Stimulated activated CD8-positive, alpha-beta memory T cell treated with anti-CD3 and anti-CD28 coated beads, Interleukin-15, amount 100 ng/mL, for 4 hours (primary cell): ENCODE results near the gene SAP30BP.

ENCODE experiments used
- DNase-seq, 2 donors: peaks; one replicate each; pipeline ENCODE4 v3.0.0-alpha.2; 2020; ENCODE audit warnings: low read depth in 2 of 2

SAP30BP gene

DNA sequence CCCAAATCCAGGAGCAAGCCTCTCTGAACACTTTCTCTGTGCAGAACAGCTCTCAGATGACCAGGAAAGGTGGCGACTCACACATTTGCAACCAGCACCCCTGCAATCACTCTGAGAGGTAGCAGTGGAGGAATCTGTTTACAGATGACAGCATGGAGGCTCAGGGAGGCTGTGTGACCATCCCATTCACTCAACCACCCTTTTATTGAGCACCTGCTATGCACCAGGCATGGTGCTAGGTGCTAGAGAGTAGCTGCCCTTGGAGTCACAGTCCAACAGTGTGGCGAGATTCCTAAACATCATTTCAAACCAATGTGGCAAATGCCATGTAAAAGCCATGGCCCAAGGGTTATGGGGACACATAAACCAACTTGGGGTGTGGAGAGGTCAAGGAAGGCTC is 52.6 kb downstream of the SAP30BP start:
- DNase-seq, result no peak

- DNase-seq, result peak; percentile 10 to 38
These were observed 53.7 kb downstream of the SAP30BP start, which contains the start of gene ITGB4 for GRCh38 chr17:75720656-75721462. Gene ITGB4, plus strand, starts transcription at chr17:75721459. Its CDS starts 3,245 bp downstream, at chr17:75724704.

DNA sequence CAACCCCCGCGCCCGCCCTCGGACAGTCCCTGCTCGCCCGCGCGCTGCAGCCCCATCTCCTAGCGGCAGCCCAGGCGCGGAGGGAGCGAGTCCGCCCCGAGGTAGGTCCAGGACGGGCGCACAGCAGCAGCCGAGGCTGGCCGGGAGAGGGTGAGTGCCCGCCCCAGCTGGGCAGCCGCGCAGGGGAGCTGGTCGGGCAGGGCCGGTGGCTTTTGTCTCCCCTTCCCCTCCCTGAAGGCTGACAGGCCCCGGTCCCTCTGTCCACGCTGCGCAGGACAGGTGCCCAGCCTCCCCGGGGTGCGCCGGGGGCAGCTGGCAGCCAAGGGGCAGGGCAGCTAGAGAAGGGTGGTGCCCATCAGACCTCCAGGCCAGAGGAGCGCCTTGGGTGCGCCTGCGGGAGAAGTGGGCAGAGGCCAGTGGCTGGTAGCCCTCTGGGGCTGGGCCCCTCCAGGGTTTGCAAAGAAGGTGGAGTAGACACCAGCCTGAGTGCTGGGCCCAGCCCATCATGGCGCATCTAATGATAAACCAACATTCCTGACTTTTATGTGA is 54.4 kb downstream of the SAP30BP start:
- no peak for DNase-seq

DNA sequence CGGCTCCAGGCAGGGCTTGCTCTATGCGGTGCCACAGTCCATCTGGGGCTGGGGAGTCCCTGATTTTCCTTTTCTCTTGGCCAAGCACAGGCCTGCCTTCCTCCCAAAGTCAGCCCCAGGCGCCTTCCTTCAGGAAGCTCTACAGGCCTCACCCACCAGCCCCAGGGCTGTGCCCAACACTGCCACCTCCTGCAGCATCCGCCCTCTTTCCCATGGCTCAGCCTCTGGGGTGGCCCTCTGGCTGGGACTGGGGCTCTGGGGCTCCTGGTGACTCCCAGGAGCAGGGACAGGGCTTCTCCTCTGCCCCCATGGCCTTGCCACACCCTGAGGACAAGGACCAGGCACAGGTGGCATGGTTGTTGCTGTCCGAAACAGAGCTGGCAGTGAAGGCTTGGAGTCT is 54.9 kb downstream of the SAP30BP start:
- no peak for DNase-seq

GRCh38 chr17:75722542-75723095 is 55.5 kb downstream of the SAP30BP start:
- no peak for DNase-seq

DNA sequence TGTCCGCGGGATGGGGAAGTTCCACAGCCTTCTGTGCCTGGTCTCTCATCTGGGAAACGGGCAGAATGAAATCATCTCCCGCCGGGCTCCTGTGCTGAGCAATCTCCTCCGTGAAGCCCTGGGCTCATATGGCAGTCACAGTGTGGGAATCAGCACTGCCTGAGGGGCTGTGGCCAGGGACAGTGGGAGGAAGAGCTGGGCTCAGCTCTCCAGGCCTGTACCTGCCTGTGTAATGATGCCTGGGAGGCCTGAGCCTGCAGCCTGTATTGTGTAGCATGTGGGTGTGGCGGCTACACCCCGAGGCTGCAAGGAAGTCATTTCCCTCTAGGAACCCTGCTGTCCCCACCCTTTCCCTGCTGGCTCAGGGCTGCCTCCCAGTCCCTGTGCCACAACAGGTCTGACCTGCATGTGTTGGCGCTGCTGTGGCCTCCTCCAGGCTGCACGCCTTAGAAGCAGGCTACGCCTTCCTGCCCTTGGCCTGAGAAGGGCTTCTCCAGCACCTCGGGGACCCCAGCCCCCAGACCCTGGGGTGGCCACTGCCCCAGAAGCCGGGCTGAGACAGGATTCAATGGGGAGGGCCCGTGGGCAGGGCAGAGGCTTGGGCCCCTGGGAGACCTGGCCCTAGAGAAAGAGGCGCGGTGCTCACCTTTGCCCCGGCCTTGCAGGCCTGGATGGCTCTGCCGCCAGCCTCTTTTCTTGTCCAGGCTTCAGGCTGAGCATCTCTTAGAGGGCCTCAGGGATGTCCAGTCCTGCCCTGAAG is 56.2 kb downstream of the SAP30BP start:
- DNase-seq, result no peak

DNA sequence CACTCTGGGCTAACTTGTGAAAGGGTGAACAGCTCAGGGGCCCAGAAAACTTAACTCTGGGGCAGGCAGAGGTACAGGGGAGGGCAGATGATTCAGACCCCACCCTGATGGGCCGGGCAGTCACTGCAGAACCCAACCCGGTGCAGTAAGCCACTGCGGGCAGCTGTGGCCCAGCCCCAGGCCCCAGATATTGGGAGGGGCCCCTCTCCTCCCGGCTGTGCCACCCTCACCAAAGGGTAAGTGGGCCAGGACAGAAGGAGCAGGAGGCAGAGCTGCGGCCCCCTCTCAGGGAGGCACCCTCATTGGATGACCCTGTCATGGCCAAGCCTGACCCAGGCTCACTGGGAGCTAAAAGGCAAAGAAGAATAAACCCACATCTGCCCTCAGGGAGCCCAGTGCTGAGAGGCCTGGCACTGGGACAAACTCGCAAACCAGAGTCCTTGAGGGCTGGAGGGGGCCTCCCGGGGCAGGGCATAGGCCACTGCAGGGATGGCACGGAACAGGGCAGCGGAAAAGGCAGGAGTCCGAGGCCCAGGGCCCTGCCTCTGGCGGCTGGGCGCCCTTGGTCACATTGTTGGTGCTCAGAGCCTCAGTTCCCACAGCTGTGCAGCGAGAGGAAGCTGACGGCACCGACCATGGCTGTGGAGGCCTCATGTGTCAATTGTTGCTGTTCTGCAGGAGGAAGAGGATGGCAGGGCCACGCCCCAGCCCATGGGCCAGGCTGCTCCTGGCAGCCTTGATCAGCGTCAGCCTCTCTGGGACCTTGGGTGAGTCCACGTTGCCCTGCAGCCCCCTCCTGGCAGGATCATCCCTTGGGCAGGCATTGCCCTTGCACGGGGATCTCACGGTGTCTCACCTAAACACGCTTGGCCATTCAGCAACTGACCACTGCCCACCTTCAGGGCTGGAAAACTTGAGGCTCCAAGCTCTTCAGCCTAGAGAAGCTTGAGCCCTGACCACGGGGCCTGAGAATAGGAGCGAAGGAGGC is 57.2 kb downstream of the SAP30BP start:
- DNase-seq, result no peak

- no peak for DNase-seq
These were observed 58.4 kb downstream of the SAP30BP start for GRCh38 chr17:75725504-75725903.

GRCh38 chr17:75727391-75727790 is 60.3 kb downstream of the SAP30BP start:
- DNase-seq, result no peak

DNA sequence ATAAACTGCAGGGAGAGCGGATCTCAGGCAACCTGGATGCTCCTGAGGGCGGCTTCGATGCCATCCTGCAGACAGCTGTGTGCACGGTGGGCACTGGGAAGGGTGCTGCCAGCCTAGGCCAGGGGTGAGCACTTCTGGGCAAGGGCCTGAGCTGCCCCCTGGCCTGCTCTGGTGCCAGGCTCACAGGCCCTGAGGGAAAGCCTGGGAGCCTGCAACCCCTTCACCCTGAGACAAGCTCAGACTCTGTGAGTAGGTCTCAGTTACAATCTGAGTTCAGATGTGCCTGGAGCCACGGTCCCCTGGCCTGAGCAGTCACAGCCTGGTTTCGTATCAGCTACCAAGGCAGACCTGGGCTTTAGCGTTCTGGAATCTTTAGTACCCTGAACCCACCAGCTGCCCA is 62.2 kb downstream of the SAP30BP start:
- no peak for DNase-seq

- DNase-seq, result no peak
These were observed 62.9 kb downstream of the SAP30BP start for GRCh38 chr17:75730065-75730464.

- DNase-seq, result no peak
These were observed 64.1 kb downstream of the SAP30BP start for GRCh38 chr17:75731086-75731715.

- no peak for DNase-seq
These were observed 64.8 kb downstream of the SAP30BP start for GRCh38 chr17:75731716-75732498.

DNA sequence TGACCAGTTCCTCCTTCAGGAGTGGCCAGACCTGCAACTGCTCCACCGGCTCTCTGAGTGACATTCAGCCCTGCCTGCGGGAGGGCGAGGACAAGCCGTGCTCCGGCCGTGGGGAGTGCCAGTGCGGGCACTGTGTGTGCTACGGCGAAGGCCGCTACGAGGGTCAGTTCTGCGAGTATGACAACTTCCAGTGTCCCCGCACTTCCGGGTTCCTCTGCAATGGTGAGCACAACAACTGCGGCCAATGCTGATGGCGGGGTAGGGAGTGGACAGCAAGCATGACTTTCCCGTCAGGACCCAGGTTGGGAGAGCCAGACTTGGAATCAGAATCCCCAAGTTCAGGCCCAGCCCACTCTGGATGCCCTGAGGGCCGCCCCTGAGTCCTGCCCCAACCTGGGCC is 66.3 kb downstream of the SAP30BP start:
- no peak for DNase-seq

- no peak for DNase-seq
These were observed 67.6 kb downstream of the SAP30BP start for GRCh38 chr17:75734674-75735294.

DNA sequence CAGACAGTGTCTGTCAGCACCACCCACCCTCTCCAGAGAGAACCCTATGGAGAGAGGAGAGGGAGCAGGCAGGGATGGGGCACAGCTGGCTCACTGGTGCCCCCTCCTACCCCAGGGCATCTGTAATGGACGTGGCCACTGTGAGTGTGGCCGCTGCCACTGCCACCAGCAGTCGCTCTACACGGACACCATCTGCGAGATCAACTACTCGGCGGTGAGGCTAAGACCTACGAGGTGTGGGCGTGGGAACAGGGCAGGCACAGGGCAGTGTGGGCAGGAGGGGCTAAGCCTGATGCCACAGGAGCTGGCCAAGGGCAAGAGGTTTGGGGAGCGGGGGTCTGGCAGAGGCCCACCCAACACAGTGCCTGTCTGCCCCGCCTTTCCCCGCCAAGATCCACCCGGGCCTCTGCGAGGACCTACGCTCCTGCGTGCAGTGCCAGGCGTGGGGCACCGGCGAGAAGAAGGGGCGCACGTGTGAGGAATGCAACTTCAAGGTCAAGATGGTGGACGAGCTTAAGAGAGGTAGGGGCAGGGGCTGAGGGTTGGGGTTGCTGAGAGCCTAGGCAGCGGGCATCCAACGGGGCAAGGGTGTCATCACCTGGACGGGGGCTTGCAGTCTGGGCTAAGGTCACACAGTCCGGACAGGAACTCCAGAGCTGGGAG is 69.2 kb downstream of the SAP30BP start:
- DNase-seq, result no peak

GRCh38 chr17:75737133-75737962 is 70.2 kb downstream of the SAP30BP start:
- no peak for DNase-seq

DNA sequence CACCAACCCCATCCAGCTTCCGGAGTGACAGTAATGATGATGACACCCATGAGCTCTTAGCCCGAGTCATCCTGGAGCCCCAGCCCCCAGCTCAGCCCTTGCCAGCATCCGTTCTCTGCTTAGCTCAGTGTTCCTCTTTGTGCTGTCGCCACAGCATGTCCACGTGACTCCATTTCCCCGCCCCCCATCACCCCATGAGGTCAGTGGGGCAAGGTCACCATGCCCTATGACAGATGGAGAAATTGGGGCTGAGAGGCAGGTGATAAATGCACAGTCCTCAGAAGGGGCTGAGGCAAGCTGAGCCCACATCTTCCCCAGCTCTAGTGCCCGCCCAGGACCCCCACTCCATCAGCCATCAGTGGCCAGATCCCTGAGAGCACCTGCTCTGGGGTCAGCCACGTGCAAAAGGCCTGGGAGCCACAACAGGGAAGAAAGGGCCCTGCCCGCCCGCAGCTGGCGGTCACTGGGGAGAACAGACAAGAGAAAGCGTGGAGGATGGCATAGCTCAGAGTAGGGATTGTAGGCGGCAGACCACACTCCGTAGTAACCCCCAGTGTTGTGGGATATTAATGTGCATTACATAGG is 71.2 kb downstream of the SAP30BP start:
- DNase-seq, result no peak
